Measurements from ENCODE around the gene DLGAP4.

Gene DLGAP4

GRCh38 chr20:36266189-36266588 lies 40.0 kb upstream of the DLGAP4 start:
- TF ChIP-seq CTCF (IDR thresholded peaks at IDR 0.05; ENCODE audit: extremely low read depth, missing control alignments) = no peak
- no peak for DNase-seq (ENCODE audit: low spot score)

GRCh38 chr20:36267605-36268381 lies 38.3 kb upstream of the DLGAP4 start:
- TF ChIP-seq CTCF (IDR thresholded peaks at IDR 0.05; ENCODE audit: extremely low read depth, missing control alignments) = no peak
- DNase-seq (ENCODE audit: low spot score) = no peak

- TF ChIP-seq CTCF (IDR thresholded peaks at IDR 0.05; ENCODE audit: extremely low read depth, missing control alignments) = no peak
- DNase-seq (ENCODE audit: low spot score) = no peak
Observed at GRCh38 chr20:36268440-36269342, 37.4 kb upstream of the DLGAP4 start.

GRCh38 chr20:36269507-36269906 lies 36.6 kb upstream of the DLGAP4 start:
- TF ChIP-seq CTCF (IDR thresholded peaks at IDR 0.05; ENCODE audit: extremely low read depth, missing control alignments) = no peak
- DNase-seq (ENCODE audit: low spot score) = no peak

- DNase-seq (ENCODE audit: low spot score) = no peak
- no peak for TF ChIP-seq CTCF (IDR thresholded peaks at IDR 0.05; ENCODE audit: extremely low read depth, missing control alignments)
Observed at GRCh38 chr20:36270744-36271638, 35.1 kb upstream of the DLGAP4 start.

- DNase-seq (ENCODE audit: low spot score) = no peak
- TF ChIP-seq CTCF (IDR thresholded peaks at IDR 0.05; ENCODE audit: extremely low read depth, missing control alignments) = no peak
Observed at GRCh38 chr20:36271639-36272546, 34.2 kb upstream of the DLGAP4 start.
